ENCODE results near the gene GSK3B. TPM values are rescaled to one million over a fixed set of nuclear protein-coding genes. Genes with fewer than 3 reads are reported as not detected.
A peak's percentile ranks its signal among the peaks of the same experiment; 100 is the strongest.

GSK3B gene
- total and polyA plus RNA-seq, 12 donors: 7.5 to 57.1 (median 46.1) TPM

GRCh38 chr3:120067083-120067482 is 27.2 kb downstream of the GSK3B start:
- intact Hi-C loops (cut with DNase I): no loop called here
- no peak for TF ChIP-seq CTCF (IDR thresholded peaks at IDR 0.05)
- peaks cover 0 to 5% (median 0%) of the 10 kb centered on the region in 11 donors for H3K9me3 ChIP-seq
- H3K36me3 ChIP-seq: no peaks in the 10 kb centered on the region
- peaks cover 0 to 58% (median 38%) of the 10 kb centered on the region in 9 donors for H3K4me1 ChIP-seq
- ATAC-seq (no peak), DNase-seq (no peak)
- H3K27ac ChIP-seq: no peak overlapping the region
- H3K4me3 ChIP-seq: no peak overlapping the region
- 80 to 86% methylated on average over 3 of the region's 3 CpGs for WGBS, 2 donors
- no peaks in the 10 kb centered on the region for H3K27me3 ChIP-seq

- no peak for TF ChIP-seq CTCF (IDR thresholded peaks at IDR 0.05)
- peaks cover 0 to 5% (median 0%) of the 10 kb centered on the region in 11 donors for H3K9me3 ChIP-seq
- ATAC-seq: no peak
- no peaks in the 10 kb centered on the region for H3K36me3 ChIP-seq
- no peak for DNase-seq
- WGBS, 2 donors: 82 to 98% methylated on average over 4 of the region's 4 CpGs
- H3K27me3 ChIP-seq: no peaks in the 10 kb centered on the region
- no peak overlapping the region for H3K27ac ChIP-seq
- H3K4me3 ChIP-seq: no peak overlapping the region
- H3K4me1 ChIP-seq: peaks cover 0 to 60% (median 42%) of the 10 kb centered on the region in 9 donors
- intact Hi-C loops (cut with DNase I): no loop called here
Observed at GRCh38 chr3:120066634-120067033, 27.6 kb downstream of the GSK3B start.

- H3K27me3 ChIP-seq: no peaks in the 10 kb centered on the region
- H3K4me3 ChIP-seq: no peak overlapping the region
- peaks cover 0 to 61% (median 37%) of the 10 kb centered on the region in 9 donors for H3K4me1 ChIP-seq
- 40 to 61% methylated on average over 2 of the region's 2 CpGs for WGBS, 2 donors
- H3K36me3 ChIP-seq: no peaks in the 10 kb centered on the region
- DNase-seq (no peak), ATAC-seq (peak in 1 of 8 donors; percentile 41)
- TF ChIP-seq CTCF (IDR thresholded peaks at IDR 0.05): no peak
- no peak overlapping the region for H3K27ac ChIP-seq
- peaks cover 0 to 5% (median 0%) of the 10 kb centered on the region in 11 donors for H3K9me3 ChIP-seq
- intact Hi-C loops (cut with DNase I): no loop called here
Observed at GRCh38 chr3:120064641-120065040, 29.6 kb downstream of the GSK3B start.

DNA sequence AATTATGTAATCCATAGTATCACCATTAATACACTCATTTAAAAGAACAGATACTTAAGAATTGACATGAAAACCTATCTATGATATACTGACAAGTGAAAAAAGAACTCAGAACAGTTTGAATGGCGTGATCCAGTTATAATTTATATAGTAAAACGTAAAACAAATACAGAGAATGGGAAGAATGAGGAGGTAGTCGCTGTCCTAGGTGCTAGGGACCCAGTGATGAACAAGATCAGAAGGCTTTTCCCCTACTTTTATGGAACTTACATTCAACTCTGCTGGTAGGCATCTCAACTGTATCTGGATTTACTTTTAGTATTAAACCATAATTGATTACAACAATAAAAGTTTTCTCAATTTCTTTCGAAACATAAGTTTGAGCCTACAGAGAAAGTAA is 31.8 kb downstream of the GSK3B start:
- H3K27ac ChIP-seq: no peak overlapping the region
- TF ChIP-seq CTCF (IDR thresholded peaks at IDR 0.05): no peak
- no peak for DNase-seq
- no peaks in the 10 kb centered on the region for H3K27me3 ChIP-seq
- H3K4me3 ChIP-seq: no peak overlapping the region
- peaks cover 0 to 5% (median 0%) of the 10 kb centered on the region in 11 donors for H3K9me3 ChIP-seq
- peaks cover 3 to 63% (median 42%) of the 10 kb centered on the region in 9 donors for H3K4me1 ChIP-seq
- intact Hi-C loops (cut with DNase I): no loop called here
- no peaks in the 10 kb centered on the region for H3K36me3 ChIP-seq
- no peak for ATAC-seq
- 83 to 87% methylated on average over 4 of the region's 4 CpGs for WGBS, 2 donors

All from heart right ventricle (tissue), 16 donors.